HG02973 (cell line): Measurements from ENCODE around the gene PLPP2.

Experiments used
- ATAC-seq: cut with Tn5 transposase; IDR thresholded peaks from one replicate; pipeline ENCODE4 v1.9.1; 2021; ENCODE audit warnings: moderate library complexity; ENCODE audit not compliant: unreplicated experiment

Gene PLPP2

GRCh38 chr19:315811-316210 is 24.6 kb upstream of the PLPP2 start:
- no peak for ATAC-seq

GRCh38 chr19:313988-314815 is 23.0 kb upstream of the PLPP2 start:
- no peak for ATAC-seq

- ATAC-seq, result no peak
Measured at GRCh38 chr19:313169-313987, 22.2 kb upstream of the PLPP2 start.

GRCh38 chr19:311813-312261 is 20.6 kb upstream of the PLPP2 start:
- no peak for ATAC-seq

GRCh38 chr19:310781-311496 is 19.7 kb upstream of the PLPP2 start:
- no peak for ATAC-seq

GRCh38 chr19:310141-310651 is 19.0 kb upstream of the PLPP2 start:
- no peak for ATAC-seq

- no peak for ATAC-seq
Measured at GRCh38 chr19:309206-309565, 18.0 kb upstream of the PLPP2 start.

- no peak for ATAC-seq
Measured at GRCh38 chr19:308471-309205, 17.4 kb upstream of the PLPP2 start.

GRCh38 chr19:307793-308420 is 16.7 kb upstream of the PLPP2 start:
- no peak for ATAC-seq

- ATAC-seq, result no peak
Measured at GRCh38 chr19:307111-307531, 15.9 kb upstream of the PLPP2 start.

GRCh38 chr19:306151-306900 is 15.1 kb upstream of the PLPP2 start:
- ATAC-seq, result no peak

- ATAC-seq, result no peak
Measured at GRCh38 chr19:305240-306150, 14.3 kb upstream of the PLPP2 start.

- ATAC-seq, result no peak
Measured at GRCh38 chr19:296476-297225, 5.4 kb upstream of the PLPP2 start.

- no peak for ATAC-seq
Measured at GRCh38 chr19:295687-296370, 4.6 kb upstream of the PLPP2 start.

GRCh38 chr19:294946-295686 is 3.9 kb upstream of the PLPP2 start:
- no peak for ATAC-seq

- no peak for ATAC-seq
Measured at GRCh38 chr19:294341-294945, 3.2 kb upstream of the PLPP2 start.
